ENCODE data around the gene SHROOM3.
"Not testable (repeated sequence)": the region's sequence is repeated elsewhere in the genome, so short reads cannot be mapped to it uniquely, and the experiment has no call there.

SHROOM3 gene

DNA sequence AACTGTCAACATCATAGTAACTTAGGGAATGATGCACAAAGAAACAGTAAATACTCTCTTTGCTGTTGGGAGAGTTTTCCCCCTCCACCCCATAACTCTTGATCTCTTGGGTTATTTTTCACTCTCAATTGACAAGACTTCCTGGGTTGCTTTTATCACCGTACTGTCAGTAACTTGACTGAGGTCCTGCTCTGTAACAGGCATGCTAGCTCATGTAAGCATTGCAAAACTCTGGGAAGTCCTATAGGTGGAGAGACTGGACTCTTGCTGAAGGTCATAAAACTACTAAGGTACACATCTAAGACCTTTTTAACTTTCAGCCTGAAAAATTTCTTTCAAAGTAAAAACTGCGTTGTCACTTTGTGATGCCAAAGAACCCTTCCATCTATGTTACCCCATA lies 10.9 kb downstream of the SHROOM3 start:
- no peak for DNase-seq (ENCODE audit: low read depth)
- TF ChIP-seq, protein P1, sequence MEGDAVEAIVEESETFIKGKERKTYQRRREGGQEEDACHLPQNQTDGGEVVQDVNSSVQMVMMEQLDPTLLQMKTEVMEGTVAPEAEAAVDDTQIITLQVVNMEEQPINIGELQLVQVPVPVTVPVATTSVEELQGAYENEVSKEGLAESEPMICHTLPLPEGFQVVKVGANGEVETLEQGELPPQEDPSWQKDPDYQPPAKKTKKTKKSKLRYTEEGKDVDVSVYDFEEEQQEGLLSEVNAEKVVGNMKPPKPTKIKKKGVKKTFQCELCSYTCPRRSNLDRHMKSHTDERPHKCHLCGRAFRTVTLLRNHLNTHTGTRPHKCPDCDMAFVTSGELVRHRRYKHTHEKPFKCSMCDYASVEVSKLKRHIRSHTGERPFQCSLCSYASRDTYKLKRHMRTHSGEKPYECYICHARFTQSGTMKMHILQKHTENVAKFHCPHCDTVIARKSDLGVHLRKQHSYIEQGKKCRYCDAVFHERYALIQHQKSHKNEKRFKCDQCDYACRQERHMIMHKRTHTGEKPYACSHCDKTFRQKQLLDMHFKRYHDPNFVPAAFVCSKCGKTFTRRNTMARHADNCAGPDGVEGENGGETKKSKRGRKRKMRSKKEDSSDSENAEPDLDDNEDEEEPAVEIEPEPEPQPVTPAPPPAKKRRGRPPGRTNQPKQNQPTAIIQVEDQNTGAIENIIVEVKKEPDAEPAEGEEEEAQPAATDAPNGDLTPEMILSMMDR (conservative IDR thresholded peaks at IDR 0.05; ENCODE audit: low read depth, low read length) = no peak
- H3K4me3 ChIP-seq (ENCODE audit: low read depth, low read length) = no peak overlapping the region

DNA sequence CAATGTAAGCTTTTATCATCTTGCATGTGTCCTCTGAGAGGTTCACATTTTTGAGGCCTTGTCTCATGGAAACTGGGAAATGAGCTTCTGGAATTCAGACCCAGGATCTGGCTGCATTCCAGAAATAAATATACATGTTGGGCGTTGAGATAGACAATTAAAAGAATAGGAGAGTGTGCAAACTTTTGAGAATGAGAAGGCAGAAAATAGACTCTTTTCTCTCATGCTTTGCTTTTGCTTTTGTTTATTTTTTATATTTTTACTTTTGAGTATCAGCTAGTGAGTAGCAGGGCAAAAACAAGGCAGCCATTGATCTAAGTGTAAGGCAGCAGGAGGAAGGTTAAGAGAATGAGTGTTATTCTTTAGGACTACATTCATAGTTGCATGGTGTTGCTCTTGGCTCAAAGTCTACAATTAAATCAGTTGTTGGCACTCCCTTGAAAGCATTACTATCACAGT lies 12.4 kb downstream of the SHROOM3 start:
- TF ChIP-seq, protein P1 (conservative IDR thresholded peaks at IDR 0.05; ENCODE audit: low read depth, low read length) = no peak

DNA sequence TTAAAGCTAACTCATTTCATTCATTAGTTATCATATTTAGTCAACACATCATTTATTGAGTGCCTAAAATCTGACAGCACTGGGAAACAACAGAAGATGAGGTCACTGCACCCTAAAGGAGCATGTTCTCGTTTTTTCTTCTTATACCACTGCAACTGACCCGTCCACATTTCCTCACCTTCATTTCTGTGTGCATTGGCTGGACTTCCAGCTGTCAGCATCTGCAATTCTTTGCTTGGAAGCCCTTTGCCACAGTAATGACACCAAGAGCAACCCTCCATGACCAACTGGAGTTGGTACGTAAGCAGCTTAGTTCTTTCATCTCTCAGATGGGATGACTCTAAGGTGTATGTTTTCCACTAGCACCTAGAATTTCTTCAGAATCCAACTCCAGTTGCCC lies 13.2 kb downstream of the SHROOM3 start:
- DNase-seq (ENCODE audit: low read depth) = no peak
- TF ChIP-seq, protein P1 (conservative IDR thresholded peaks at IDR 0.05; ENCODE audit: low read depth, low read length) = no peak
- H3K4me3 ChIP-seq (ENCODE audit: low read depth, low read length) = no peak overlapping the region

More for the DNA sequence above, 12.4 kb downstream of the SHROOM3 start:
- H3K4me3 ChIP-seq (ENCODE audit: low read depth, low read length) = no peak overlapping the region
- DNase-seq (ENCODE audit: low read depth) = peak; percentile 42

DNA sequence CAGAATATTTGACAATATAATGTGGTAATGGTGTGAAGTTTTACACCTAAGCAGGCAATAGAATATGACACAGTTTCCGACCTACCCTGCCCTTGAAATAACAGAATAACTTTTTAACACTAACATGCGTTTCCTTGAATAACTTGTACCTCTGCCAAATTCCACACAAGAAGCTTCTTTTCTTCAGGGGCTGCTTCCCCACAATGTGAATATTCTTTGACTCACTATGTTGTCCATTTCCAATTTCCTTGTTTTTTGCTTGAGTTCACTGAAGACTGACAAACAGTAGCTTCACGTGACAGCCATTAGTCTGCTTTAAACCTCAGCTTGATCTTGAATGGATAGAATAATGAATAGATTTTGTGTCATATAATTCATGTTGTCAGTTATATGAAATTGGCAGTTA lies 14.3 kb downstream of the SHROOM3 start:
- peak; percentile 42 for DNase-seq (ENCODE audit: low read depth)
- TF ChIP-seq, protein P1 (conservative IDR thresholded peaks at IDR 0.05; ENCODE audit: low read depth, low read length) = no peak
- no peak overlapping the region for H3K4me3 ChIP-seq (ENCODE audit: low read depth, low read length)

DNA sequence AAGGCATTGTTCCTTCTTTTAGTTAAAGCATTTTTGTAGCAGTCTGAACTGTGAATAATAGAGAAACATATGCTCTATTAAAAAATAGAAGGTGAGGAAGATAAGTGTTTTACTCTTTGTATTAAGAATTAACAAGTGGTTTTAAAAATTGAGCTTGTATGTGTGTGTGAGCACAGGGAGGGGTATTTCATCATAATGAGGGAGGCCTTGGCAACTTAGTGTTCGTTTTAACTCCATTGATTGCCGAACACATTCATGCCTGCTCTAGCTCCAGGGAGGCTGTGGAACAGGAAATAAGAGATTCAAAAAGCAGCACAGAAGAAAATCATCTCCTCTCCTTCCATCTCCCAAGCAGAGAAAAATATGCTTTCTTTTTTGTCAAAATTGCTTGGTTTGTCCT lies 14.8 kb downstream of the SHROOM3 start:
- peak; percentile 50 for DNase-seq (ENCODE audit: low read depth)
- no peak overlapping the region for H3K4me3 ChIP-seq (ENCODE audit: low read depth, low read length)
- TF ChIP-seq, protein P1 (conservative IDR thresholded peaks at IDR 0.05; ENCODE audit: low read depth, low read length) = no peak

DNA sequence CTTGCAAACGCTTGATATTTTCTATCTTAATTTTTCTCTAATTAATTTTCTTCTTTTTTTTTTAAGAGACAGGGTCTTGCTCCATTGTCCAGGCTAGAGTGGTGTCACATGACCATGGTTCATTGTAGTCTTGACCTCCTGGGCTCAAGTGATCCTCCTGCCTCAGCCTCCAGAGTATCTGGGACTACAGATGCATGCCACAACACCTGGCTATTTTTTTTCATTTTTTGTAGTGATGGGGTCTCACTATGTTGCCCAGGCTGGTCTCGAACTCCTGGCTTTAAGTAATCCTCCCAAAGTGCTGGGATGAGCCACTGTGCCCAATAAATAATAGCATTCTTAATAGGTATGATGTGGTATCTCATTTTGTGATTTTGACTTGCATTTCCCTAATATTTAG lies 18.2 kb downstream of the SHROOM3 start:
- no peak overlapping the region for H3K4me3 ChIP-seq (ENCODE audit: low read depth, low read length)
- TF ChIP-seq, protein P1 (conservative IDR thresholded peaks at IDR 0.05; ENCODE audit: low read depth, low read length) = no peak
- no peak for DNase-seq (ENCODE audit: low read depth)

DNA sequence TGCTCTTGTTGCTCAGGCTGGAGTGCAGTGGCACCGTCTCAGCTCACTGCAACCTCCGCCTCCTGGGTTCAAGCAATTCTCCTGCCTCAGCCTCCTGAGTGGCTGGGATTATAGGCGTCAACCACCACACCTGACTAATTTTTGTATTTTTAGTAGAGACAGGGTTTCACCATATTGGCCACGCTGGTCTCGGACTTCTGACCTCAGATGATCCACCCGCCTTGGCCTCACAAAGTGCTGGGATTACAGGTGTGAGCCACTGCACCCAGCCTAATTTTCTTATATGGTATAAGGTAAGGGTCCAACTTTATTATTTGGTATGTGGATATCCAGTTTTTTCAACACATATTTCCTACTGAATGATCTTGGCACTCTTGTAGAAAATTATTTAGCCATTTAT lies 19.0 kb downstream of the SHROOM3 start:
- not testable (repeated sequence) for H3K4me3 ChIP-seq (ENCODE audit: low read depth, low read length)

More for the DNA sequence above, 19.0 kb downstream of the SHROOM3 start:
- DNase-seq (ENCODE audit: low read depth) = not testable (repeated sequence)
